ENCODE results near the gene APPL2. TPM values are rescaled to one million over a fixed set of nuclear protein-coding genes. Genes with fewer than 3 reads are reported as not detected.

The APPL2 gene
- total RNA-seq, 1 experiment from 2014 or later, result 26.7 TPM

DNA sequence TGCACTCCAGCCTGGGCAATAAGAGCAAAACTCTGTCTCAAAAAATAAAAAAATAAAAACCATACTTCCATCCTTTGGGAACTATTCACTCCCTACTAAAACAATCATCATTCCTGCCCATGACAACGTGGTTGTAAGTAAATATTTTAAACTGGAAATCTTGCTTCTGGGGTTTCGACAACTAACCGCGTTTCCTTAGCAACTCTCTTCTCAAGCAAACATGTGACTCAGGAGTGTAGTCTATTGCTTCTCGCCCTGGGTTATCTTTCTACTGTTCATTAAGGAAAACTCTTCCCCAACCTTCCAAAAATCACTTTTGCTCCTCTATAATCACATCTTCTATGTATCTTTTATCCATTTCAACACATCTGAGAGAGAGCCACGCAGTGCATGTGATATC lies 21.8 kb downstream of the APPL2 start:
- intact Hi-C loops (cut with micrococcal nuclease; ENCODE audit: unreplicated experiment), result no loop called here
- no peaks in the 10 kb centered on the region for H3K4me1 ChIP-seq (ENCODE audit: insufficient read depth, low read length, poor library complexity, severe bottlenecking)
- BruUV-seq (replicated peaks), result no TSS peak
- DNase-seq (ENCODE audit: low spot score), result no peak
- TF ChIP-seq, protein P1, sequence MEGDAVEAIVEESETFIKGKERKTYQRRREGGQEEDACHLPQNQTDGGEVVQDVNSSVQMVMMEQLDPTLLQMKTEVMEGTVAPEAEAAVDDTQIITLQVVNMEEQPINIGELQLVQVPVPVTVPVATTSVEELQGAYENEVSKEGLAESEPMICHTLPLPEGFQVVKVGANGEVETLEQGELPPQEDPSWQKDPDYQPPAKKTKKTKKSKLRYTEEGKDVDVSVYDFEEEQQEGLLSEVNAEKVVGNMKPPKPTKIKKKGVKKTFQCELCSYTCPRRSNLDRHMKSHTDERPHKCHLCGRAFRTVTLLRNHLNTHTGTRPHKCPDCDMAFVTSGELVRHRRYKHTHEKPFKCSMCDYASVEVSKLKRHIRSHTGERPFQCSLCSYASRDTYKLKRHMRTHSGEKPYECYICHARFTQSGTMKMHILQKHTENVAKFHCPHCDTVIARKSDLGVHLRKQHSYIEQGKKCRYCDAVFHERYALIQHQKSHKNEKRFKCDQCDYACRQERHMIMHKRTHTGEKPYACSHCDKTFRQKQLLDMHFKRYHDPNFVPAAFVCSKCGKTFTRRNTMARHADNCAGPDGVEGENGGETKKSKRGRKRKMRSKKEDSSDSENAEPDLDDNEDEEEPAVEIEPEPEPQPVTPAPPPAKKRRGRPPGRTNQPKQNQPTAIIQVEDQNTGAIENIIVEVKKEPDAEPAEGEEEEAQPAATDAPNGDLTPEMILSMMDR (conservative IDR thresholded peaks at IDR 0.05; ENCODE audit: low read depth, low read length), result no peak
- no peak for TF ChIP-seq EZH2 (IDR thresholded peaks at IDR 0.05; ENCODE audit: borderline replicate concordance, low read depth, low read length, poor library complexity, severe bottlenecking)
- H3K4me3 ChIP-seq (ENCODE audit: low read depth, low read length, poor library complexity, severe bottlenecking), result no peak overlapping the region
- ChIA-PET CTCF (no interaction called here), POLR2A (ENCODE audit: low non-redundant PET) (interaction anchor here (0.6 kb wide), 1 partner anchor 128 kb away, joined by 3 read pairs; no protein-coding TSS in a partner anchor)
- H3K9me3 ChIP-seq (ENCODE audit: low read depth, low read length, poor library complexity, severe bottlenecking), result no peaks in the 10 kb centered on the region
- H3K27me3 ChIP-seq (replicated peaks; ENCODE audit: insufficient read depth, low read depth, low read length, poor library complexity), result no peaks in the 10 kb centered on the region
- peaks cover 14% of the 10 kb centered on the region for H3K36me3 ChIP-seq (ENCODE audit: insufficient read depth, low read length, poor library complexity, severe bottlenecking)
- H3K27ac ChIP-seq (ENCODE audit: low read depth, low read length, poor library complexity, severe bottlenecking), result no peak overlapping the region

DNA sequence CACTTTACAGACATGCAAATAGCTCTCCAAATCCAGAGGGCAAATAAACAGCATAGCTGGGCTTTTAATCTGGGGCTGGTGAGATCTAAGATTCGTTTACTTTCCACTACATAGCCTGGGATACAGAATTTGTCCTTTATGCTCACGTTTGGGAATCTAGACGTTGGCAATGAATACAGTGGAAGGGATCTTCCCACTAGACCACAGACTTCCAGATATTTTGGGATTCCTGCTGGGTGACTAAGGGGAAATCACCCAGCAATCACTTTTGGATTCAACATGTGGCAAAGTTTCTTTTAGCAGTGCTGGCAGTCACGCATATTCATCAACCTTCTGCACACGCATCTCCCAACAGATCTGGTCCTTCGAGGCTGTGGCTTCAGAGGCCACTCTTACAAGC lies 23.5 kb downstream of the APPL2 start:
- Histone ChIP-seq H3K27ac (ENCODE audit: low read depth, low read length, poor library complexity, severe bottlenecking) (no peak overlapping the region), H3K9me3 (ENCODE audit: low read depth, low read length, poor library complexity, severe bottlenecking) (no peaks in the 10 kb centered on the region), H3K4me1 (ENCODE audit: insufficient read depth, low read length, poor library complexity, severe bottlenecking) (no peaks in the 10 kb centered on the region), H3K4me3 (ENCODE audit: low read depth, low read length, poor library complexity, severe bottlenecking) (no peak overlapping the region), H3K36me3 (ENCODE audit: insufficient read depth, low read length, poor library complexity, severe bottlenecking) (peaks cover 13% of the 10 kb centered on the region), H3K27me3 (replicated peaks; ENCODE audit: insufficient read depth, low read depth, low read length, poor library complexity) (no peaks in the 10 kb centered on the region)
- no peak for DNase-seq (ENCODE audit: low spot score)
- intact Hi-C loops (cut with micrococcal nuclease; ENCODE audit: unreplicated experiment), result no loop called here
- POLR2A ChIA-PET (ENCODE audit: low non-redundant PET), result no interaction called here
- no peak for TF ChIP-seq EZH2 (IDR thresholded peaks at IDR 0.05; ENCODE audit: borderline replicate concordance, low read depth, low read length, poor library complexity, severe bottlenecking)
- TF ChIP-seq, protein P1 (conservative IDR thresholded peaks at IDR 0.05; ENCODE audit: low read depth, low read length), result no peak
- BruUV-seq (replicated peaks), result no TSS peak
- CTCF ChIA-PET, result no interaction called here

DNA sequence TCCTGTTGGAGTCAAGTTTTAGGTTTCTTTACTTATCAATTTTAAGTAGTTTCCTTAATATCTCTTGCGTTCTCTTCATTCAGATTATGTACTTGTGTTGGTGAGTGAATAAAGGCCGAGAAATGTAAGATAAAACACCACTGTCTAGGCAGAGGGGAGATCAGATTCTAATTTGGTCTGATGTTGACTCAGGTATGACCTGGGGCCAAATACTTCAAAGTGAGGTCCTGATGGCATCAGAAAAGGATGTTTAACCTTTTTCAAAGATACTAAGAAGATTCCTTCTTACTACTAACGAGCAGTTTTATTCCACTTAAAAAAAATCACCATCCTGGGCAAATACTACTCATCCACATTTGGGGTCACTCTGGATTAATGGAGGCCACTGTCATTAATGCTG lies 26.9 kb downstream of the APPL2 start:
- intact Hi-C loops (cut with micrococcal nuclease; ENCODE audit: unreplicated experiment), result no loop called here
- no peaks in the 10 kb centered on the region for H3K4me1 ChIP-seq (ENCODE audit: insufficient read depth, low read length, poor library complexity, severe bottlenecking)
- H3K36me3 ChIP-seq (ENCODE audit: insufficient read depth, low read length, poor library complexity, severe bottlenecking), result no peaks in the 10 kb centered on the region
- H3K27me3 ChIP-seq (replicated peaks; ENCODE audit: insufficient read depth, low read depth, low read length, poor library complexity), result no peaks in the 10 kb centered on the region
- H3K9me3 ChIP-seq (ENCODE audit: low read depth, low read length, poor library complexity, severe bottlenecking), result no peaks in the 10 kb centered on the region
- DNase-seq (ENCODE audit: low spot score), result no peak
- no TSS peak for BruUV-seq (replicated peaks)
- H3K27ac ChIP-seq (ENCODE audit: low read depth, low read length, poor library complexity, severe bottlenecking), result no peak overlapping the region
- no peak overlapping the region for H3K4me3 ChIP-seq (ENCODE audit: low read depth, low read length, poor library complexity, severe bottlenecking)
- POLR2A ChIA-PET (ENCODE audit: low non-redundant PET), result no interaction called here
- no peak for TF ChIP-seq EZH2 (IDR thresholded peaks at IDR 0.05; ENCODE audit: borderline replicate concordance, low read depth, low read length, poor library complexity, severe bottlenecking)
- TF ChIP-seq, protein P1 (conservative IDR thresholded peaks at IDR 0.05; ENCODE audit: low read depth, low read length), result no peak
- CTCF ChIA-PET, result no interaction called here

Measured in A673 (cell line).